Measurements from ENCODE around the gene CCDC57.
"Not testable (repeated sequence)": the region's sequence is repeated elsewhere in the genome, so short reads cannot be mapped to it uniquely, and the experiment has no call there.

The CCDC57 gene

GRCh38 chr17:82200743-82201497, 11.7 kb downstream of the CCDC57 start:
- DNase-seq: no peak

- DNase-seq: no peak
Observed at GRCh38 chr17:82200135-82200534, 12.5 kb downstream of the CCDC57 start.

DNA sequence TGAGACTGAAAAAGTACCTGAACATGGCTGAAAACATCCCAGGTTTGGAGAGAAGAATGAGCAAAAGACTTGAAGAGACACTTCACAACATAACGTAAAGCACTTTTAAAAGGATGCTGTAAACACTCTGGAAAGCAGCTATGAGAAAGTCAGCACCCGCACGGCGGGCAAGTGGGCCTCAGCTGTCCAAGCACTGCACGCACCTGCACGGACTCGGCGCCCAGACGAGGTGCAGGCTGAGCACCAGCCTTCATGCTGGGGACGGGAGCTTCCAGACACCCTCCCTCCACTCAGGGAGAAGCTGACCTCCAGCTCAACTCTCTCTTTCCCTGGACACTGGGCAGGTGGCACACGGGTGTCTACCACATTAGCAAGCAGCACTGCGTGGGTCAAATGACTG, 13.1 kb downstream of the CCDC57 start:
- DNase-seq: no peak

- DNase-seq: no peak
Observed at GRCh38 chr17:82198092-82198491, 14.6 kb downstream of the CCDC57 start.

DNA sequence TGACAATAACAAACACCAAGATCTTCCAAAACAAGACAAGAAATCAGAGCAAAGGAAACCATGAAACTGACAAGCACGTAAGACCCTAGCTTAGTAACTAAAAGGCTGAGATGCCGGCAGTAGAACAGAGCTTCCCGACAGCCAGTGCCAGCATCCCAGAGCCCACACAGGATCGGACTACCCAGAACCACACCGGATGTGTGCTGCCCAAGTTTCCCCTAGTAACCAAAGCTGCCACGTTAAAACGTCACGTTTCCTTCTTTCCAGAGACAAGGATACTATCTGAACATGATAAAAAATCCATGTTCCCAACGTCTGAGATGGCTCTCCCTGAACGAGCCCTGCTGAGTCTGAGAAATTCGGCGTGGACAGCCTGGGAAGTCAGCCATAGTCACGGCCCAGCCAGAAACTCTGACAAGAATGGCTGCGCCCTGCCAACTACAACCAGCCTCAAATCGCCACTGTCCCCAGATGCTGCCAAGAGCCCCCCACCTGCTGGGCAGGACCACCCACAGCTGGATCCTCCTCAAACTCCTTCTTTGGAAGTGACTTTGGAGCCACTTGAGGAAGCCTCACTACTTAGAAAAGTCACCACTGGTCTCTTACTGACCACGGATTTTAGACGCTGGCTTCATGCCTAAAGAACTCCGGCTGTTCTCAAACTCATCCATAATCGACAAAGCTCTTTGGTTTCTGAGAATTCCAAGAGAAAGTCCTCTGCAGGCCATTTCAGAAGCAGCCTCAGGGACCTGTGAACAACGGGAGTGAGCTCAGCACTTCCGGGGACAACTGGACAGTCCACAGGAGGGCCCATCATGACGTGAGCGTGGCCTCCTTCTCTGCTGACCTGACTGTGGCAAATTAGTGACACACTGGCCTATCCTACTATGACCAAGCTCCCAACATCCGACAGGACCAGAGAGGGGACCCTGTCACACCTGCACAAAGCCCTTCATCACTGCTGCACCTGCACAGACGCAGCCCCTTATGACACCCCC, 16.7 kb downstream of the CCDC57 start:
- DNase-seq: no peak

DNA sequence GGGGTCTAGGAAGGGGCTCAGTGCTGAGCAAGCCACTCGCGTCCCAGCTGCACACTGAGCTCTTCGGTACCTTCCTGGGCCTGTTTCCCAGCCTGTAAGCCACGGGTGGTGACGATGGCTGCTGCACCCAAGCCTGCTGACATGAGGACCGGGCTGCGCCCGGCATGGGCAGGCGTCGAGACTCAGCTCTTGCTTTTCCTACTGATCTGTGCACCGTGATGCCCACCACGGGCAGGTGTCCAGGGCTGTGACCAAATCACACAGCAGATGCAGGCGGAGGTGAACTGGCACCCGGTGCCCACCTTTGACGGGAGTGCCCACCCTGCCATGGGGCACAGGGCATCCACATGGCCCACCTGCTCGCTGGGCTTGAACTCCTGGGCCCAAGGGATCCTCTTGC, 17.9 kb downstream of the CCDC57 start:
- DNase-seq: no peak

DNA sequence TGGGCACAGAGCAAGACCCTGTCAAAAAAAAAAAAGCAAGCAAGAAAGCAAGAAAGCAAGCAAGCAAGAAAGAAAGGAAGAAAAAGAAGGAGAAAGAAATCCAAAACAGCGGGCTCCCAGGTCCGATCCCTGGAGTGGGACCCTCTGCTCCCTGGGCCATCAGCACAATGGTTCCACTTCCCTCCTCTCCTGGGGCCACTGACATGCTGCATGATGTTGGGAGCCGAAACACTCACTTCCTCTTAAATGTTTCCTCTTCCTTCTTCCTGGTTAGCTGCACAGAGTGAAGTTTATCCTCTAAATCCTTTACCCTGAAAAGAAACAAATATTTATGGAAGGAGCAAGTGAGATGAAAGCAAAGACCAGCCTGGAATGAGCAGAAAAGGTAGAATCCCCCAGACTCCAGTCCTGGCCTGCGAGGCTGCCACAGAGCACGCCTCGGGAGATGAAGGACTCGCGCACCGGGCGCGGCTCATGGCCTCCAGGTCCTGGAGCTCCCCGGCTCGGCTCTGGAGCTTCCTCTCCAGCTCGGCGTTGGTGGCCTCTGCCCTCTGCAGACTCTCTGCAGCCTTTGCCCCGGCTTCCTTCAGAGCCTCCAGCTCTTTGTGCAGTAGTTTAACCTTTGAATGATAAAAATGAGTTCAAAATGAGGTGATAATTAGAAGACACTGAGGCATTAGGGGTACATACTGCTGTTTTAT, 19.0 kb downstream of the CCDC57 start:
- DNase-seq: no peak

DNA sequence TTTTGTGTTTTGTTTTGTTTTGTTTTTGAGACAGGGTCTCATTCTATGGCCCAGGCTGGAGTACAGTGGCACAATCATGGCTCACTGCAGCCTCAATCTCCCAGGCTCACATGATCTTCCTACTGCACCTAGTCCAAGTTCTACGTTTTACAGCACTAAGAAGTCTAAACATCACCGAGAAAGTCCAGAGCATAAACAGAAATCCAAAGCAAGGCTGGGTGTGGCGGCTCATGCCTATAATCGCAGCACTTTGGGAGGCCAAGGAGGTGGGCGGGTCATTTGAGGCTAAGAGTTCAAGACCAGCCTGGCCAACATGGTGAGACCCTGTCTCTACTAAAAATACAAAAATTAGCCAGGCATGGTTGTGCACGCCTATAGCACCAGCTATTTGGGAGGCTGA, 19.6 kb downstream of the CCDC57 start:
- not testable (repeated sequence) for DNase-seq

DNA sequence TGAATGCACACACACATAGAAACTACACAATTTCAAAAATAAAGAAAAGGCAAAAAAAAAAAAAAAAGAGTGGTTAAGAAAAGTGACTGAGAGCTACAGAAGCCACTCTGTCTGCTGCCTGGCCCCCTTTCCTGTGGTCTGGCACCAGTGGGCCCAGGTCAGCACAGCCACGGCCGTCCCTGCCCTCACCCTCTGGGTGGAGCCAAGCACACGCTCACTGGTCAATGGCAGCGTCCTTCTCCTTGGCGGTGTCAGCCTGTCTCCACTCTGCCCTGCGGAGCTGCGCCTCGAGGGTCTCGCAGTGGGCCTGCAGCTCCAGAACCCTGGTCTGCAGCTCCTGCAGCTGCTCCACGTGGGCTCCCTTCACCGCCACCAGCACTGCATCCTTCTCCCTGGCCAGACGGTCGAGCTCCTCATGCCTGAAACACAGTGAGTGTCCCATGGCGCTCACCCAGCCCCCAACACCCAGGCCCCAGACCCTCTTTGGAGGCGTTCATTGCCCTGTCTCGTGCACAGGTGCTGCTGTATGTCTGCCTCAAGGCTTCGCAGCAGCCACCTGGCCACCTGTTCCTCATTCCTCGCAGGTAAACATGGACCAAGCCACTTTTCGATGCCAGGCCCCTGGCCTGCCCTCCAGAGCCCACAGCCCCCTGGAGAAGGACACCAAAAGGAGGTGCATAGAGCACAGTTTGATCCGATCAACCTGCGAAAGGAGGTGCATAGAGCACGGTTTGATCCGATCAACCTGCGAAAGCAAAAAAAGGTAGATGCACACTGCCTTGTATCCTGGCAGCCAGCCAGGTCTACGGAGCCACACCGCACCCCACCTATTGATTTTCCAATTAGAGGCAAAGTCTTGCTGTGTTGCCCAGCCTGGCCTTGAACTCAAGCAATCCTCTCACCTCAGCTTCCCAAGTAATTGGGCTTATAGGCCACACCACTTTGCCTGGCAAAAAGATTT, 24.4 kb downstream of the CCDC57 start:
- DNase-seq: no peak

DNA sequence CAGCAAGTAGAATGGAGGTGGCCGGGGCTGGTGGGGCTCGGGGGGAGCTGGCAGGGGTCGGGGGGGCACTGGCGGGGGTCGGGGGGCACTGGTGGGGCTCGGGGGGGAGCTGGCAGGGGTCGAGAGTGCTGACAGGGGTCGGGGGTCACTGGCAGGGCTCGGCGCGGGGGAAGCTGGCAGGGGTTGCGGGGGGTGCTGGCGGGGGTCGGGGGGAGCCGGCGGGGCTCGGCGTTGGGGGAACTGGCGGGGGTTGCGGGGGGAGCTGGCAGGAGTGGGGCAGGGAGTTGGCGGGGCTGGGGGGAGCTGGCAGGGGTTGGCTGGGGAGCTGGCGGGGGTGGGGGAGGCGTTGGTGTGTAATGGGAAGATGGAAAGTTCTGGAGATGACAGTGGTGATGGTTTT, 25.1 kb downstream of the CCDC57 start:
- DNase-seq: no peak

DNA sequence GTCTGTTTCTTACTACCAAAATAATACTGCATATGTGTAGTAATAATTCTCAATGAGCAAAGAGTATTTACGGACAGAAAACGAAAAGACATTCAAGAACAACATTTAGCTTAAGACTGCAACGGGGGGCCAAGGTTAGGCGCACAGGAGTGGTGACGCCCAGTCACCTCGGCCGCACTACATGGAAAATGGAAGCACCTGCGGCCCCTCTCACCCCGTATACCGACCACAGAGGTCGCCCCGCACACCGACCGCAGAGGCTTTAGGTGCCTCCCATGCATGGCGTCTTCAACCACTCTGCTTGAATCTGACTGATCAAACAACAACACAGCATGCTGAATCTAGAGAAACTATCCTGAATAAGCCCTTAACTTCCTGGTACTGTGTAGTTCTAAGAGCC, 26.4 kb downstream of the CCDC57 start:
- DNase-seq: no peak

GRCh38 chr17:82184761-82185160, 27.9 kb downstream of the CCDC57 start:
- no peak for DNase-seq

- DNase-seq: no peak
Observed at GRCh38 chr17:82180776-82181528, 31.7 kb downstream of the CCDC57 start.

DNA sequence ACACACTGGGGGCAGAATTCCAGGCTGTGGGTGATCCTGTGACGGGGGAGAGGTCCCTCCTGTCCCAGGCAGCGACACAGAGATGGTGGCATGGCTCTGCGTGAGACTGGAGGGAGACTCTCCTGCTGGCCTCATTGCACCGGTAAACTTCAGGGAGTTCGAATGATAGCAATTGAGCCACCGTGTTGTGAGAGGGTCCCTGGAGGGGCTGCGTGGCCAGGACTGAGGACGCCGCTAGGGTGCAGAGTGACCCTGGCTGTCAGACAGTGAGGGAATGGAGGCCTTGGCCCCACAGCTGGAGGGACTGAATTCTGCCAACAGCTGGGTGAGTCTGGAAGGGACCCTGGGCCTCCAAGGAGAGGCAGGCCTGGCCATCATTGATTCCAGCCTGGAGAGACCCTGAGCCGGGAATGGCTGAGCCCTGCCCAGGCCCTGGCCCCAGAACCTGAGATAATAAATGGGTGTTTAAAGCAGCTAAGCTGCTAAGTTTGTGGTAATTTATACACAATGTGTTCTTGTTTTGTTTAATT, 32.6 kb downstream of the CCDC57 start:
- DNase-seq: no peak

- no peak for DNase-seq
Observed at GRCh38 chr17:82179412-82179811, 33.2 kb downstream of the CCDC57 start.

GRCh38 chr17:82178499-82179261, 34.0 kb downstream of the CCDC57 start:
- DNase-seq: no peak

GRCh38 chr17:82177761-82178498, 34.7 kb downstream of the CCDC57 start:
- no peak for DNase-seq

DNA sequence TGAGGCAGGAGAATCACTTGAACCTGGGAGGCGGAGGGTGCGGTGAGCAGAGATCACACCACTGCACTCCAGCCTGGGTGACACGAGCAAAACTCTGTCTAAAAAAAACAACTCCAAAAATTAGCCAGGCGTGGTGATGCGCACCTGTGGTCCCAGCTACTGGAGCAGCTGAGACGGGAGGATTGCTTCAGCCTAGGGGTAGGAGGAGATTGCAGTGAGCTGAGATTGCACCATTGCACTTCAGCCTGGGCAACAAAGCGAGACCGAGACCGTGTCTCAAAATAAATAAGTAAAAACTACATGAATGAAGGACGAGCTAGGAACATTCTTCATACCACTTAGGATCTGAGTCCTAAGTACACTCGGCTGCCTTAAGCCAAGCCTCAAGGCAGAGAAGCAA, 35.4 kb downstream of the CCDC57 start:
- no peak for DNase-seq

DNA sequence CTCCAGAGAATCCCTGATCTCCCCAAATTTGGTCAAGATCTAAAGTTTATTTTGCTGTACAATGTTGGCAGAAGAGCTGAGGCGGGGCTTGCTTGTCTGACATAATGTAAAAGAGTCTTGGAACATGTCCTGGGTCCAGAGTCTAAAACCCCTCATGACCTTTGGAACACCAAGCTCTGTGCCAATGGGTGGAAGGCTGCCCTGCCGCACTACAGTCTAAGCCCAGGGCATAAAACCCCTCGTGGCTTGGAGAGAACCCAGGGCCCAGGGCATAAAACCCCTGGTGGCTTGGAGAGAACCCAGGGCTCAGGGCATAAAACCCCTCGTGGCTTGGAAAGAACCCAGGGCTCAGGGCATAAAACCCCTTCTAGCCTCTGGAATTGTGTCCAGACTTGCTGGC, 36.7 kb downstream of the CCDC57 start:
- DNase-seq: no peak

DNA sequence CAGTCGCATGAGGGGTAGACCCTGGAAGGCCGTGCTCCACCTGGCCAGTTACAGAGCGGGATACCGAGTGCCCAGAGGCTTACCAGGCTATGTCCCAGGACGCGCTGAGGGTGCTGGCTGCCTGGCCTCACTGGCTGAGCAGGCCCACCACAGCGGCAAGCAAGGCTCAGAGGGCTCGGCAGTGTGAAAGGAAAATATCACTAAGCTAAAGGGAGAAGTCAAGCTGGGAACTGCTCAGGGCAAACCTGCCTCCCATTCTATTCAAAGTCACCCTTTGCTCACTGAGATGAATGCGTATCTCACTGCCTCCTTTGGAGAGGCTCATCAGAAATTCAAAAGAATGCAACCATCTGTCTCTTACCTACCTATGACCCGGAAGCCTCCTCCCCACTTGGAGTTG, 37.4 kb downstream of the CCDC57 start:
- no peak for DNase-seq

Measured in NCI-H82 (cell line).